ENCODE measurements around the gene CAT. TPM values are rescaled to one million over a fixed set of nuclear protein-coding genes. Genes with fewer than 3 reads are reported as not detected.

Gene CAT
- polyA plus RNA-seq, 1 donor = 120 TPM

- peak; percentile 31 to 63 for DNase-seq
- Histone ChIP-seq H3K36me3 (ENCODE audit: control insufficient read depth, insufficient read depth, low read length) (no peaks in the 10 kb centered on the region), H3K9me3 (ENCODE audit: control insufficient read depth, low read depth, low read length) (no peaks in the 10 kb centered on the region), H3K27me3 (ENCODE audit: control insufficient read depth, insufficient read depth, low read length) (no peaks in the 10 kb centered on the region), H3K4me3 (ENCODE audit: low read length) (peak overlapping the region; percentile 96), H3K4me1 (ENCODE audit: control insufficient read depth, insufficient read depth, low read length) (peaks cover 4% of the 10 kb centered on the region), H3K27ac (ENCODE audit: low read length) (peak overlapping the region; percentile 96)
- 40% methylated on average over 1 of the region's 8 CpGs for WGBS (ENCODE audit: insufficient coverage, low lambda C conversion rate)
Measured at GRCh38 chr11:34439610-34440198, 970 bp downstream of the CAT start.

DNA sequence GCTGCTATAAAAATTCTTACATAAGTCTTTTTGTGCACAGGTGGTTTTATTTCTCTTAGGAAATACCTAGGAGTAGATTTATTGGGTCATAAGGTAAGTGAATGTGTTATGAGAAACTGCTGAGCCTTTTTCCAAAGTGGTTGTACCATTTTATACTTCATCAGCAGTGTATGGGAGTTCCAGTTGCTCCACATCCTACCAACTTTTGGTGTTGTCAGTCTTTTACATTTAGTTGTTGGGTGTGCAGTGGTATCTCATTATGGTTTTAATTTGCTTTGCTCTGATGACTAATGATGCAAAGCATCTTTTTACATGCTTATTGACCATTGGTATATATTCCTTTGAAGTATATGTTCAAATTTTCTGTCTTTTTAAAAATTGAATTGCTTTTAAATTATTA is 3.1 kb downstream of the CAT start:
- no peak overlapping the region for H3K4me3 ChIP-seq (ENCODE audit: low read length)
- no peak for DNase-seq
- peaks cover 4% of the 10 kb centered on the region for H3K4me1 ChIP-seq (ENCODE audit: control insufficient read depth, insufficient read depth, low read length)
- H3K27ac ChIP-seq (ENCODE audit: low read length) = no peak overlapping the region
- H3K9me3 ChIP-seq (ENCODE audit: control insufficient read depth, low read depth, low read length) = no peaks in the 10 kb centered on the region
- H3K27me3 ChIP-seq (ENCODE audit: control insufficient read depth, insufficient read depth, low read length) = no peaks in the 10 kb centered on the region
- H3K36me3 ChIP-seq (ENCODE audit: control insufficient read depth, insufficient read depth, low read length) = no peaks in the 10 kb centered on the region

GRCh38 chr11:34443136-34443535 is 4.4 kb downstream of the CAT start:
- Histone ChIP-seq H3K4me1 (ENCODE audit: control insufficient read depth, insufficient read depth, low read length) (peaks cover 4% of the 10 kb centered on the region), H3K4me3 (ENCODE audit: low read length) (no peak overlapping the region), H3K36me3 (ENCODE audit: control insufficient read depth, insufficient read depth, low read length) (no peaks in the 10 kb centered on the region), H3K27me3 (ENCODE audit: control insufficient read depth, insufficient read depth, low read length) (no peaks in the 10 kb centered on the region), H3K9me3 (ENCODE audit: control insufficient read depth, low read depth, low read length) (no peaks in the 10 kb centered on the region), H3K27ac (ENCODE audit: low read length) (no peak overlapping the region)
- WGBS (ENCODE audit: insufficient coverage, low lambda C conversion rate) = no CpG with 5 or more reads among the region's 3 CpGs
- no peak for DNase-seq

GRCh38 chr11:34444428-34444827 is 5.7 kb downstream of the CAT start:
- no peak for DNase-seq
- peaks cover 4% of the 10 kb centered on the region for H3K4me1 ChIP-seq (ENCODE audit: control insufficient read depth, insufficient read depth, low read length)
- H3K27me3 ChIP-seq (ENCODE audit: control insufficient read depth, insufficient read depth, low read length) = no peaks in the 10 kb centered on the region
- H3K9me3 ChIP-seq (ENCODE audit: control insufficient read depth, low read depth, low read length) = no peaks in the 10 kb centered on the region
- no peak overlapping the region for H3K4me3 ChIP-seq (ENCODE audit: low read length)
- H3K36me3 ChIP-seq (ENCODE audit: control insufficient read depth, insufficient read depth, low read length) = peaks cover 7% of the 10 kb centered on the region
- WGBS (ENCODE audit: insufficient coverage, low lambda C conversion rate) = no CpG with 5 or more reads among the region's 4 CpGs
- no peak overlapping the region for H3K27ac ChIP-seq (ENCODE audit: low read length)

- H3K36me3 ChIP-seq (ENCODE audit: control insufficient read depth, insufficient read depth, low read length) = peaks cover 18% of the 10 kb centered on the region
- H3K27ac ChIP-seq (ENCODE audit: low read length) = no peak overlapping the region
- H3K27me3 ChIP-seq (ENCODE audit: control insufficient read depth, insufficient read depth, low read length) = no peaks in the 10 kb centered on the region
- WGBS (ENCODE audit: insufficient coverage, low lambda C conversion rate) = 59% methylated on average over 3 of the region's 4 CpGs
- no peaks in the 10 kb centered on the region for H3K4me1 ChIP-seq (ENCODE audit: control insufficient read depth, insufficient read depth, low read length)
- no peaks in the 10 kb centered on the region for H3K9me3 ChIP-seq (ENCODE audit: control insufficient read depth, low read depth, low read length)
- H3K4me3 ChIP-seq (ENCODE audit: low read length) = no peak overlapping the region
- DNase-seq = no peak
Measured at GRCh38 chr11:34445956-34446355, 7.2 kb downstream of the CAT start.

GRCh38 chr11:34446386-34446785 is 7.7 kb downstream of the CAT start:
- no peak overlapping the region for H3K4me3 ChIP-seq (ENCODE audit: low read length)
- no peaks in the 10 kb centered on the region for H3K27me3 ChIP-seq (ENCODE audit: control insufficient read depth, insufficient read depth, low read length)
- peaks cover 23% of the 10 kb centered on the region for H3K36me3 ChIP-seq (ENCODE audit: control insufficient read depth, insufficient read depth, low read length)
- WGBS (ENCODE audit: insufficient coverage, low lambda C conversion rate) = 100% methylated on average over 1 of the region's 5 CpGs
- H3K9me3 ChIP-seq (ENCODE audit: control insufficient read depth, low read depth, low read length) = no peaks in the 10 kb centered on the region
- no peak overlapping the region for H3K27ac ChIP-seq (ENCODE audit: low read length)
- no peaks in the 10 kb centered on the region for H3K4me1 ChIP-seq (ENCODE audit: control insufficient read depth, insufficient read depth, low read length)
- no peak for DNase-seq

GRCh38 chr11:34447044-34447443 is 8.3 kb downstream of the CAT start:
- peaks cover 25% of the 10 kb centered on the region for H3K36me3 ChIP-seq (ENCODE audit: control insufficient read depth, insufficient read depth, low read length)
- H3K4me1 ChIP-seq (ENCODE audit: control insufficient read depth, insufficient read depth, low read length) = no peaks in the 10 kb centered on the region
- no peak overlapping the region for H3K27ac ChIP-seq (ENCODE audit: low read length)
- H3K27me3 ChIP-seq (ENCODE audit: control insufficient read depth, insufficient read depth, low read length) = no peaks in the 10 kb centered on the region
- no peak for DNase-seq
- H3K9me3 ChIP-seq (ENCODE audit: control insufficient read depth, low read depth, low read length) = no peaks in the 10 kb centered on the region
- no peak overlapping the region for H3K4me3 ChIP-seq (ENCODE audit: low read length)

DNA sequence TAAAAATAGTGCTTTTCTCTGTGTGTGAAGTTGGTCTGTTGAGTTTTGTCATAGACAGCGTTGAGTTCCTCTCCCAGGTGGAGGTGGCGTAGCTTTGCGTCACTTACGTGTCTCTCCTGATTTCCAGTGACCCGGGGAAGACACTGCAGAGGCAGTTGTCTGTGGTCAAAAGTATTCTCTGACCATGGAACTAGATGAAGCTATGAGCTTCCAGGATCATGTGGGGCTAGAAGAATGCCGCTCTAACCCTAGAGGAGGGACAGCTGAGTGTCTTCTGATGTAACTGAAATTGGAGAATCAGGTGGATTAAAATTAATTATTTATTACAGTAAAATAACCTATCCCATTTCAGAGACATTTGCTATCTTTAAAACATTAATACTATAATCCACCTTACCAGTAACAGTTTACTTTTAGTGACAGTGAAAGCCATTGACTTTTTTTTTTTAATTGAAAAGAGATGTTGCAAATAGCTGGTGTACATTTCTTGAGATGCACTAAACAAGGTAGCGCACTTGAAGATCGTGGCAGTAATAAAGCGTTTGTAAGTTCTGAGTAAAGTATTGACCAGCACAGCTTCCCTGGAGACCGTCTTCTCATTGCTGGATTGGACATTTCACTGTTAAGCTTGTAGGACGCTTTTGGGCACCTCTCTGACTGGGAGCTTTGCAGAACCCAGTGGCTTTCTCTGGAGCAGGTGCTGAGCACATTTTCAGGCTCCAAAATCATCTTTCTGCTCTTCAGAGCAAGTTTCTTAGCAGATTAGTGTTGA is 9.7 kb downstream of the CAT start:
- no peak overlapping the region for H3K4me3 ChIP-seq (ENCODE audit: low read length)
- WGBS (ENCODE audit: insufficient coverage, low lambda C conversion rate) = 100% methylated on average over 1 of the region's 11 CpGs
- peaks cover 36% of the 10 kb centered on the region for H3K36me3 ChIP-seq (ENCODE audit: control insufficient read depth, insufficient read depth, low read length)
- no peak for DNase-seq
- no peaks in the 10 kb centered on the region for H3K4me1 ChIP-seq (ENCODE audit: control insufficient read depth, insufficient read depth, low read length)
- no peak overlapping the region for H3K27ac ChIP-seq (ENCODE audit: low read length)
- H3K9me3 ChIP-seq (ENCODE audit: control insufficient read depth, low read depth, low read length) = no peaks in the 10 kb centered on the region
- no peaks in the 10 kb centered on the region for H3K27me3 ChIP-seq (ENCODE audit: control insufficient read depth, insufficient read depth, low read length)

GRCh38 chr11:34449013-34449412 is 10.3 kb downstream of the CAT start:
- Histone ChIP-seq H3K36me3 (ENCODE audit: control insufficient read depth, insufficient read depth, low read length) (peaks cover 41% of the 10 kb centered on the region), H3K27ac (ENCODE audit: low read length) (no peak overlapping the region), H3K9me3 (ENCODE audit: control insufficient read depth, low read depth, low read length) (no peaks in the 10 kb centered on the region), H3K4me3 (ENCODE audit: low read length) (no peak overlapping the region), H3K27me3 (ENCODE audit: control insufficient read depth, insufficient read depth, low read length) (no peaks in the 10 kb centered on the region), H3K4me1 (ENCODE audit: control insufficient read depth, insufficient read depth, low read length) (no peaks in the 10 kb centered on the region)
- no peak for DNase-seq
- no CpG with 5 or more reads among the region's 3 CpGs for WGBS (ENCODE audit: insufficient coverage, low lambda C conversion rate)

- H3K9me3 ChIP-seq (ENCODE audit: control insufficient read depth, low read depth, low read length) = no peaks in the 10 kb centered on the region
- H3K27me3 ChIP-seq (ENCODE audit: control insufficient read depth, insufficient read depth, low read length) = no peaks in the 10 kb centered on the region
- no peaks in the 10 kb centered on the region for H3K4me1 ChIP-seq (ENCODE audit: control insufficient read depth, insufficient read depth, low read length)
- no peak overlapping the region for H3K4me3 ChIP-seq (ENCODE audit: low read length)
- H3K36me3 ChIP-seq (ENCODE audit: control insufficient read depth, insufficient read depth, low read length) = peaks cover 57% of the 10 kb centered on the region
- no peak for DNase-seq
- WGBS (ENCODE audit: insufficient coverage, low lambda C conversion rate) = 100% methylated on average over 3 of the region's 3 CpGs
- no peak overlapping the region for H3K27ac ChIP-seq (ENCODE audit: low read length)
Measured at GRCh38 chr11:34451053-34451452, 12.3 kb downstream of the CAT start.

Measured in large intestine (tissue), 3 donors.